ENCODE data around the gene COA8.

DNA sequence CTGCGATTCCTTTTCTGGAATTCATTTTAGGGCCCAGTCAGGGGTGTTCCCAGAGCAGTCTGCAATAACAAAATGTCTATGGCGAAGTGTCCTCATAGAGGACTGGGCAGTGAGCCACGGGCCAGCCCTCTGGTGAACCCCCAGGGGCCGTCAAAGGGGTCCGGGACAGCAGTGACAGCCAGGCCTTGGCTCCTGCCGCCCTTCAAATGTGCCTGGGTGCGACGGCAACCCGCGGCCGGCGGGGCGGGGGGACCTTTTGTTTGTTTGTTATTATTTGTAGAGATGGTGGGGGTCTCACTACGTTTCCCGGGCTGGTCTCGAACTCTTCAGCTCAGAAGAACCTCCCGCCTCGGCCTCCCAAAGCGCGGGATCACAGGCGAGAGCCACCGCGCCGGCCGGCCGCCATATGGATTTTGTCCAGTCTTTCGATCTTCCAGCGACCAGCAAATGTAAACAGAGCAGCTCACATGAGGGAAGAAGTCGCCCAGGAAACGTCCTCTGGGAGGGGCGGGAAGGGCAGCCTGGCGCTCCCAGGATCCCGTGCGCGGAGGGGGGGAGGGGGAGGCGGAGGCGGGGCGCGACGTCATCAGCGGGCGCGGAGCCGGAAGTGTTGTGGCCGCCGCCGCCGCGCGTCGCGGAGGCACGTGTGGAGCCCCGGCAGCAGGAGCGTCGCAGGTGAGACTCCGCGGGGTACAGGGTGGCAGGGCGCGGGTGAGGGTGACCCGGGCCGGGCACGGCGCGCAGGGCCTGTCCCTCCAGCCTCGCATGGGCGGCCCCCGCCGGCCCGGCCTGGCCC is 34.0 kb upstream of the COA8 start, which contains the start of gene TRMT61A:
- no peak for TF ChIP-seq RAD21 (IDR thresholded peaks at IDR 0.05; ENCODE audit: low read depth)
- TF ChIP-seq, protein P1, sequence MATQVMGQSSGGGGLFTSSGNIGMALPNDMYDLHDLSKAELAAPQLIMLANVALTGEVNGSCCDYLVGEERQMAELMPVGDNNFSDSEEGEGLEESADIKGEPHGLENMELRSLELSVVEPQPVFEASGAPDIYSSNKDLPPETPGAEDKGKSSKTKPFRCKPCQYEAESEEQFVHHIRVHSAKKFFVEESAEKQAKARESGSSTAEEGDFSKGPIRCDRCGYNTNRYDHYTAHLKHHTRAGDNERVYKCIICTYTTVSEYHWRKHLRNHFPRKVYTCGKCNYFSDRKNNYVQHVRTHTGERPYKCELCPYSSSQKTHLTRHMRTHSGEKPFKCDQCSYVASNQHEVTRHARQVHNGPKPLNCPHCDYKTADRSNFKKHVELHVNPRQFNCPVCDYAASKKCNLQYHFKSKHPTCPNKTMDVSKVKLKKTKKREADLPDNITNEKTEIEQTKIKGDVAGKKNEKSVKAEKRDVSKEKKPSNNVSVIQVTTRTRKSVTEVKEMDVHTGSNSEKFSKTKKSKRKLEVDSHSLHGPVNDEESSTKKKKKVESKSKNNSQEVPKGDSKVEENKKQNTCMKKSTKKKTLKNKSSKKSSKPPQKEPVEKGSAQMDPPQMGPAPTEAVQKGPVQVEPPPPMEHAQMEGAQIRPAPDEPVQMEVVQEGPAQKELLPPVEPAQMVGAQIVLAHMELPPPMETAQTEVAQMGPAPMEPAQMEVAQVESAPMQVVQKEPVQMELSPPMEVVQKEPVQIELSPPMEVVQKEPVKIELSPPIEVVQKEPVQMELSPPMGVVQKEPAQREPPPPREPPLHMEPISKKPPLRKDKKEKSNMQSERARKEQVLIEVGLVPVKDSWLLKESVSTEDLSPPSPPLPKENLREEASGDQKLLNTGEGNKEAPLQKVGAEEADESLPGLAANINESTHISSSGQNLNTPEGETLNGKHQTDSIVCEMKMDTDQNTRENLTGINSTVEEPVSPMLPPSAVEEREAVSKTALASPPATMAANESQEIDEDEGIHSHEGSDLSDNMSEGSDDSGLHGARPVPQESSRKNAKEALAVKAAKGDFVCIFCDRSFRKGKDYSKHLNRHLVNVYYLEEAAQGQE (IDR thresholded peaks at IDR 0.05; ENCODE audit: low read depth) = no peak
- TF ChIP-seq ZBTB7A (IDR thresholded peaks at IDR 0.05; ENCODE audit: low read depth) = no peak
- TF ChIP-seq YY1 (IDR thresholded peaks at IDR 0.05; ENCODE audit: low read depth) = peak; percentile 44; the same call in 1 of the 2 replicates

Data from Ishikawa (cell line).